ENCODE data around the gene SHANK2. TPM values are rescaled to one million over a fixed set of nuclear protein-coding genes. Genes with fewer than 3 reads are reported as not detected.

SHANK2 gene
- total RNA-seq, 2 experiments from 2014 or later, result not detected

GRCh38 chr11:71255800-71256479, 3.6 kb upstream of the SHANK2 start:
- CTCF ChIA-PET, result interaction anchor here (1.1 kb wide), 1 partner anchor 11 kb away, joined by 3 read pairs; no protein-coding TSS in a partner anchor
- H3K4me1 Mint-ChIP-seq, result peaks cover under 1% of the 10 kb centered on the region
- peaks cover 22% of the 10 kb centered on the region for H3K27me3 Mint-ChIP-seq
- no peak for DNase-seq
- POLR2A ChIA-PET, result no interaction called here
- no peaks in the 10 kb centered on the region for H3K36me3 Mint-ChIP-seq (ENCODE audit: low read depth)
- H3K9me3 Mint-ChIP-seq, result no peaks in the 10 kb centered on the region
- no peak overlapping the region for H3K27ac Mint-ChIP-seq
- H3K4me3 Mint-ChIP-seq, result no peak overlapping the region

- no peak for DNase-seq
- Mint-ChIP-seq H3K36me3 (ENCODE audit: low read depth) (no peaks in the 10 kb centered on the region), H3K9me3 (no peaks in the 10 kb centered on the region), H3K27ac (no peak overlapping the region), H3K27me3 (peaks cover 28% of the 10 kb centered on the region), H3K4me3 (no peak overlapping the region), H3K4me1 (peaks cover 2% of the 10 kb centered on the region)
- CTCF ChIA-PET, result interaction anchor here (1.1 kb wide), 1 partner anchor 12 kb away, joined by 3 read pairs; no protein-coding TSS in a partner anchor
- POLR2A ChIA-PET, result no interaction called here
Observed at GRCh38 chr11:71255323-71255722, 2.9 kb upstream of the SHANK2 start.

GRCh38 chr11:71253794-71254193, 1.4 kb upstream of the SHANK2 start:
- ChIA-PET CTCF (interaction anchor here (0.6 kb wide), 1 partner anchor 1333 kb away, joined by 4 read pairs; no protein-coding TSS in a partner anchor), POLR2A (no interaction called here)
- Mint-ChIP-seq H3K9me3 (no peaks in the 10 kb centered on the region), H3K4me3 (no peak overlapping the region), H3K27me3 (peaks cover 39% of the 10 kb centered on the region), H3K27ac (no peak overlapping the region), H3K4me1 (peaks cover 2% of the 10 kb centered on the region), H3K36me3 (ENCODE audit: low read depth) (no peaks in the 10 kb centered on the region)
- DNase-seq, result no peak

GRCh38 chr11:71252770-71253730, 673 bp upstream of the SHANK2 start:
- no peaks in the 10 kb centered on the region for H3K36me3 Mint-ChIP-seq (ENCODE audit: low read depth)
- CTCF ChIA-PET, result interaction anchor here (0.6 kb wide), 1 partner anchor 1334 kb away, joined by 4 read pairs; no protein-coding TSS in a partner anchor
- no peak overlapping the region for H3K4me3 Mint-ChIP-seq
- POLR2A ChIA-PET, result no interaction called here
- H3K9me3 Mint-ChIP-seq, result no peaks in the 10 kb centered on the region
- H3K4me1 Mint-ChIP-seq, result peaks cover 2% of the 10 kb centered on the region
- no peak for DNase-seq
- H3K27me3 Mint-ChIP-seq, result peaks cover 39% of the 10 kb centered on the region
- no peak overlapping the region for H3K27ac Mint-ChIP-seq

GRCh38 chr11:71251761-71252268, 562 bp downstream of the SHANK2 start:
- ChIA-PET POLR2A (no interaction called here), CTCF (no interaction called here)
- no peak for DNase-seq
- Mint-ChIP-seq H3K27ac (no peak overlapping the region), H3K9me3 (no peaks in the 10 kb centered on the region), H3K4me1 (peaks cover 2% of the 10 kb centered on the region), H3K36me3 (ENCODE audit: low read depth) (no peaks in the 10 kb centered on the region), H3K27me3 (peaks cover 39% of the 10 kb centered on the region), H3K4me3 (no peak overlapping the region)

GRCh38 chr11:71251151-71251721, 1.1 kb downstream of the SHANK2 start:
- no peak for DNase-seq
- Mint-ChIP-seq H3K27me3 (peaks cover 39% of the 10 kb centered on the region), H3K4me3 (no peak overlapping the region), H3K4me1 (peaks cover 2% of the 10 kb centered on the region), H3K36me3 (ENCODE audit: low read depth) (no peaks in the 10 kb centered on the region), H3K9me3 (no peaks in the 10 kb centered on the region), H3K27ac (no peak overlapping the region)
- ChIA-PET POLR2A (no interaction called here), CTCF (no interaction called here)

GRCh38 chr11:71250523-71251150, 1.7 kb downstream of the SHANK2 start:
- DNase-seq, result no peak
- Mint-ChIP-seq H3K9me3 (no peaks in the 10 kb centered on the region), H3K4me1 (peaks cover 2% of the 10 kb centered on the region), H3K27ac (peak overlapping the region; percentile 17), H3K36me3 (ENCODE audit: low read depth) (no peaks in the 10 kb centered on the region), H3K27me3 (peaks cover 39% of the 10 kb centered on the region), H3K4me3 (no peak overlapping the region)
- ChIA-PET POLR2A (no interaction called here), CTCF (no interaction called here)

- DNase-seq, result no peak
- H3K9me3 Mint-ChIP-seq, result no peaks in the 10 kb centered on the region
- H3K4me1 Mint-ChIP-seq, result peaks cover 2% of the 10 kb centered on the region
- POLR2A ChIA-PET, result no interaction called here
- no peak overlapping the region for H3K27ac Mint-ChIP-seq
- H3K27me3 Mint-ChIP-seq, result peaks cover 33% of the 10 kb centered on the region
- no peaks in the 10 kb centered on the region for H3K36me3 Mint-ChIP-seq (ENCODE audit: low read depth)
- no peak overlapping the region for H3K4me3 Mint-ChIP-seq
- CTCF ChIA-PET, result interaction anchor here (0.6 kb wide), 1 partner anchor 85 kb away, joined by 3 read pairs; no protein-coding TSS in a partner anchor
Observed at GRCh38 chr11:71249301-71249700, 3.1 kb downstream of the SHANK2 start.

GRCh38 chr11:71248656-71249055, 3.7 kb downstream of the SHANK2 start:
- Mint-ChIP-seq H3K4me3 (no peak overlapping the region), H3K27me3 (peaks cover 27% of the 10 kb centered on the region), H3K9me3 (no peaks in the 10 kb centered on the region), H3K4me1 (peaks cover 2% of the 10 kb centered on the region), H3K36me3 (ENCODE audit: low read depth) (no peaks in the 10 kb centered on the region), H3K27ac (no peak overlapping the region)
- CTCF ChIA-PET, result interaction anchor here (0.6 kb wide), 1 partner anchor 84 kb away, joined by 3 read pairs; no protein-coding TSS in a partner anchor
- DNase-seq, result no peak
- POLR2A ChIA-PET, result no interaction called here

- Mint-ChIP-seq H3K36me3 (ENCODE audit: low read depth) (no peaks in the 10 kb centered on the region), H3K27ac (no peak overlapping the region), H3K9me3 (no peaks in the 10 kb centered on the region), H3K4me3 (no peak overlapping the region), H3K27me3 (peaks cover 23% of the 10 kb centered on the region), H3K4me1 (peaks cover 2% of the 10 kb centered on the region)
- POLR2A ChIA-PET, result no interaction called here
- DNase-seq, result no peak
- CTCF ChIA-PET, result no interaction called here
Observed at GRCh38 chr11:71248251-71248570, 4.2 kb downstream of the SHANK2 start.

- no peak for DNase-seq
- Mint-ChIP-seq H3K4me1 (peaks cover 2% of the 10 kb centered on the region), H3K36me3 (ENCODE audit: low read depth) (no peaks in the 10 kb centered on the region), H3K27ac (no peak overlapping the region), H3K27me3 (peaks cover 21% of the 10 kb centered on the region), H3K9me3 (no peaks in the 10 kb centered on the region), H3K4me3 (no peak overlapping the region)
- ChIA-PET CTCF (no interaction called here), POLR2A (no interaction called here)
Observed at GRCh38 chr11:71247551-71248250, 4.7 kb downstream of the SHANK2 start.

- H3K27me3 Mint-ChIP-seq, result peaks cover 18% of the 10 kb centered on the region
- no peaks in the 10 kb centered on the region for H3K9me3 Mint-ChIP-seq
- ChIA-PET POLR2A (no interaction called here), CTCF (interaction anchor here (0.5 kb wide), 1 partner anchor 26 kb away, joined by 3 read pairs; no protein-coding TSS in a partner anchor)
- H3K36me3 Mint-ChIP-seq (ENCODE audit: low read depth), result no peaks in the 10 kb centered on the region
- no peak overlapping the region for H3K27ac Mint-ChIP-seq
- no peak overlapping the region for H3K4me3 Mint-ChIP-seq
- no peak for DNase-seq
- peaks cover 2% of the 10 kb centered on the region for H3K4me1 Mint-ChIP-seq
Observed at GRCh38 chr11:71246559-71246958, 5.8 kb downstream of the SHANK2 start.

Data from activated CD4-positive, alpha-beta T cell treated with anti-CD3 and anti-CD28 coated beads, Interleukin-2, amount 10 ng/mL, durations not matched to agents 7 days and 5 days (primary cell).